A549 (cell line): ENCODE results near the gene CA10.

Experiments used
- CHD4 ChIP-seq: fragments of 200-600 bp; sonication (generic); IDR thresholded peaks from 2 replicates; pipeline ENCODE4 v1.6.1; 2016; ENCODE audit warnings: antibody characterized with exemption, mild to moderate bottlenecking, borderline replicate concordance
- EP300 ChIP-seq, 2 experiments: fragments of >200 bp; sonication (Bioruptor Twin); formaldehyde crosslinking; IDR thresholded peaks; 2 replicates in 1 of 2; 3 replicates in 1 of 2; pipeline ENCODE4 v1.6.1; 2016 to 2017
- ESRRA ChIP-seq: fragments of 150-350 bp; IDR thresholded peaks from 2 replicates; pipeline ENCODE4 v1.6.1; 2014; ENCODE audit warnings: mild to moderate bottlenecking, low read length, borderline replicate concordance
- FOSL2 ChIP-seq, 2 experiments: fragments of 450-650 bp in 1 of 2; fragments of >200 bp in 1 of 2; sonication (Bioruptor Twin) in 1 of 2; formaldehyde crosslinking; IDR thresholded peaks; 2 replicates each; pipeline versions ENCODE4 v1.5.0 to v1.6.1; 2016 to 2020; ENCODE audit warnings: mild to moderate bottlenecking in 1 of 2, moderate library complexity in 1 of 2
- PHF8 ChIP-seq: fragments of 200-600 bp; sonication (generic); IDR thresholded peaks from 2 replicates; pipeline ENCODE4 v1.6.1; 2016; ENCODE audit warnings: low read depth, mild to moderate bottlenecking, antibody characterized with exemption, moderate library complexity, borderline replicate concordance
- POLR2A ChIP-seq: IDR thresholded peaks from 2 replicates; pipeline ENCODE4 v1.6.1; 2012; ENCODE audit warnings: mild to moderate bottlenecking, low read length
- TF ChIP-seq, protein P1 (sequence below): fragments of 150-350 bp; IDR thresholded peaks from 2 replicates; pipeline ENCODE4 v1.6.1; 2014; ENCODE audit warnings: low read depth, mild to moderate bottlenecking, low read length
- TF ChIP-seq, protein P2 (sequence below): fragments of >200 bp; sonication (Bioruptor Twin); formaldehyde crosslinking; IDR thresholded peaks from 3 replicates; pipeline ENCODE4 v1.5.1; 2016

DNA sequence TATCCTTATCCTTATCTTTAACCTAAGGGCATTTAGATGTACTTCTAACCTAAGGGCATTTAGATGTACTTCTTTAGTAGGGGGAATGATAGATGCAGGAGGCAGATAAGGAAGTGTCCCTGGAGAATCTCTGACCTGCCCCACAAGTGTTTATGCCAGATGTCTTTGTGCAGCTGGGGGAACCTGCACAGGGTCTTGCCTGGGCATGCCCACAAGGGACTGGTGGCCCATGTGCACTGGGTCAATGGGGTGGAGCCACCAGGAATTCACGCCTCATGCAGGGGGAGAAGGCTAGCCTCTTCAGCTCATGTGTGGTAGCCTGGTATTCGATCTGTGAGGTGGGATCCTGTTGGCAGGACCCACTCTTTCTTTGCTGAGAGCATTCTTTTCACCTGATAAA is 38.0 kb downstream of the CA10 start:
- no peak for TF ChIP-seq PHF8
- TF ChIP-seq, protein P1, sequence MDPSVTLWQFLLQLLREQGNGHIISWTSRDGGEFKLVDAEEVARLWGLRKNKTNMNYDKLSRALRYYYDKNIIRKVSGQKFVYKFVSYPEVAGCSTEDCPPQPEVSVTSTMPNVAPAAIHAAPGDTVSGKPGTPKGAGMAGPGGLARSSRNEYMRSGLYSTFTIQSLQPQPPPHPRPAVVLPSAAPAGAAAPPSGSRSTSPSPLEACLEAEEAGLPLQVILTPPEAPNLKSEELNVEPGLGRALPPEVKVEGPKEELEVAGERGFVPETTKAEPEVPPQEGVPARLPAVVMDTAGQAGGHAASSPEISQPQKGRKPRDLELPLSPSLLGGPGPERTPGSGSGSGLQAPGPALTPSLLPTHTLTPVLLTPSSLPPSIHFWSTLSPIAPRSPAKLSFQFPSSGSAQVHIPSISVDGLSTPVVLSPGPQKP: no peak
- TF ChIP-seq, protein P2, sequence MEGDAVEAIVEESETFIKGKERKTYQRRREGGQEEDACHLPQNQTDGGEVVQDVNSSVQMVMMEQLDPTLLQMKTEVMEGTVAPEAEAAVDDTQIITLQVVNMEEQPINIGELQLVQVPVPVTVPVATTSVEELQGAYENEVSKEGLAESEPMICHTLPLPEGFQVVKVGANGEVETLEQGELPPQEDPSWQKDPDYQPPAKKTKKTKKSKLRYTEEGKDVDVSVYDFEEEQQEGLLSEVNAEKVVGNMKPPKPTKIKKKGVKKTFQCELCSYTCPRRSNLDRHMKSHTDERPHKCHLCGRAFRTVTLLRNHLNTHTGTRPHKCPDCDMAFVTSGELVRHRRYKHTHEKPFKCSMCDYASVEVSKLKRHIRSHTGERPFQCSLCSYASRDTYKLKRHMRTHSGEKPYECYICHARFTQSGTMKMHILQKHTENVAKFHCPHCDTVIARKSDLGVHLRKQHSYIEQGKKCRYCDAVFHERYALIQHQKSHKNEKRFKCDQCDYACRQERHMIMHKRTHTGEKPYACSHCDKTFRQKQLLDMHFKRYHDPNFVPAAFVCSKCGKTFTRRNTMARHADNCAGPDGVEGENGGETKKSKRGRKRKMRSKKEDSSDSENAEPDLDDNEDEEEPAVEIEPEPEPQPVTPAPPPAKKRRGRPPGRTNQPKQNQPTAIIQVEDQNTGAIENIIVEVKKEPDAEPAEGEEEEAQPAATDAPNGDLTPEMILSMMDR: no peak
- no peak for TF ChIP-seq CHD4
- TF ChIP-seq EP300 (IDR thresholded peaks at IDR 0.05): no peak
- no peak for TF ChIP-seq FOSL2 (IDR thresholded peaks at IDR 0.05)
- TF ChIP-seq FOSL2 (CRISPR knock-in tag; IDR thresholded peaks at IDR 0.05): no peak
- no peak for TF ChIP-seq POLR2A
- TF ChIP-seq ESRRA: no peak
